AG04449 (cell line): ENCODE data around the gene LRBA.

Source experiments
- CTCF ChIA-PET: fragments of 350-600 bp; formaldehyde crosslinking; extraction: SDS; loops from one replicate; lab custom pipeline; 2021; ENCODE audit warnings: antibody characterized with exemption; lab: Yijun Ruan, JAX
- POLR2A ChIA-PET: fragments of 400-600, 350-600 bp; formaldehyde crosslinking; extraction: SDS; loops from one replicate; lab custom pipeline; 2020; ENCODE audit warnings: antibody characterized with exemption, inconsistent platforms; lab: Yijun Ruan, JAX
- DNase-seq: peaks from one replicate; pipeline ENCODE4 v3.0.0-alpha.2; 2010; ENCODE audit warnings: low read depth, low spot score
- H3K4me3 ChIP-seq: 2 replicates; pipeline ENCODE4 v1.5.1; 2011; ENCODE audit warnings: low read depth, mild to moderate bottlenecking, control low read depth, low read length
- CTCF ChIP-seq: IDR thresholded peaks from one replicate; pipeline ENCODE4 v1.5.1; 2011; ENCODE audit warnings: mild to moderate bottlenecking, moderate library complexity, low read length, control low read depth, inconsistent platforms; ENCODE audit not compliant: insufficient read depth; ENCODE audit errors: missing control alignments

Gene LRBA

GRCh38 chr4:150253965-150254630 is 761.0 kb downstream of the LRBA start:
- no peak overlapping the region for H3K4me3 ChIP-seq
- CTCF ChIA-PET = interaction anchor here (1.6 to 2.7 kb wide), 3 partner anchors 8 to 11 kb away, joined by 7 to 13 read pairs (median 9); no protein-coding TSS in a partner anchor
- DNase-seq = no peak
- no peak for TF ChIP-seq CTCF
- POLR2A ChIA-PET = no interaction called here

GRCh38 chr4:150253416-150253815 is 761.7 kb downstream of the LRBA start:
- no peak overlapping the region for H3K4me3 ChIP-seq
- no peak for TF ChIP-seq CTCF
- no peak for DNase-seq
- ChIA-PET POLR2A (no interaction called here), CTCF (interaction anchor here (2.7 kb wide), 1 partner anchor 10 kb away, joined by 13 read pairs; no protein-coding TSS in a partner anchor)

- no peak for DNase-seq
- H3K4me3 ChIP-seq = no peak overlapping the region
- no peak for TF ChIP-seq CTCF
- ChIA-PET CTCF (interaction anchor here (1.3 to 2.7 kb wide), 2 partner anchors 10 to 614 kb away, joined by 8 to 13 read pairs; no protein-coding TSS in a partner anchor), POLR2A (no interaction called here)
Observed at GRCh38 chr4:150252741-150253140, 762.3 kb downstream of the LRBA start.

GRCh38 chr4:150252306-150252705 is 762.8 kb downstream of the LRBA start:
- ChIA-PET POLR2A (no interaction called here), CTCF (interaction anchor here (1.3 to 2.7 kb wide), 2 partner anchors 9 to 614 kb away, joined by 8 to 13 read pairs; no protein-coding TSS in a partner anchor)
- H3K4me3 ChIP-seq = no peak overlapping the region
- DNase-seq = no peak
- no peak for TF ChIP-seq CTCF

- TF ChIP-seq CTCF = no peak
- H3K4me3 ChIP-seq = no peak overlapping the region
- POLR2A ChIA-PET = no interaction called here
- no peak for DNase-seq
- CTCF ChIA-PET = interaction anchor here (1.3 to 2.7 kb wide), 2 partner anchors 9 to 614 kb away, joined by 8 to 13 read pairs; no protein-coding TSS in a partner anchor
Observed at GRCh38 chr4:150251752-150252190, 763.3 kb downstream of the LRBA start.

- CTCF ChIA-PET = interaction anchor here (1.3 to 2.7 kb wide), 2 partner anchors 8 to 615 kb away, joined by 8 to 13 read pairs; no protein-coding TSS in a partner anchor
- TF ChIP-seq CTCF = no peak
- no peak for DNase-seq
- POLR2A ChIA-PET = no interaction called here
- no peak overlapping the region for H3K4me3 ChIP-seq
Observed at GRCh38 chr4:150250998-150251651, 764.0 kb downstream of the LRBA start.
